ENCODE measurements around the gene AP2S1.
A peak's percentile ranks its signal among the peaks of the same experiment; 100 is the strongest.

The AP2S1 gene

DNA sequence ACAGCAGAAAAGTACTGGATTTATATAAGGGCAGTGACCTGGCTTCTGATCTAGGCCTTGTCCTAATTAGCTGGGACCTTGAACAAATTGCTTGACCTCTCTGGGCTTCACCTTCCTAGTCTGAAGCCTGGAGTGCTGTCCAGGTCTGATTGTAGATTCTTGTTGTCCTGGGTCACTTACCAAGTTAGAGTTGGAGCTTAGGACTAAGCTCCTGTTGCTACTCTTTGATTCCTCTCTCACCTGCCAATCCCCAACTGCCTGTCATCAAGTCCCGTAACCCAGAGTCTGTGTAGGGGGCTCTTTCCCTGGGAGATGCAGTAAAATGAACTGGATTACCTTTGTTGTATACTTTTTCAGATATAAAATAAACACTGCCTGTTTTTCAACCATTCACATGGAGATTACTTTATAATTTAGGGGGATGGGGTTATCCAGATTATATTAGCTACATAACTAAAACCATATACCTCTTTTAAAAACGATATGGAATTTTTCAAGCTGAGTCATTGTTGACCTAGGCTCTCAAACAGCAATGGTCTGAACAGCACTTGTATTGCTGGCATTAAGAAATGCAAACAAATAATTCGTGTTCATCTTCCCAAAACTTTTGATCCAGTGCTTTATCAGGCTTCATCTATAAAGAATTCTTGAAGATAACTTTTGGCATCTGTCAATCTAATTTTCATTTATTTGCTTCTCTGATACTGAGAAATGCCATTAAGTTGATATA, 15.9 kb upstream of the AP2S1 start:
- TF ChIP-seq ZFX (IDR thresholded peaks at IDR 0.05; ENCODE audit: borderline replicate concordance), result no peak
- TF ChIP-seq, protein P1, sequence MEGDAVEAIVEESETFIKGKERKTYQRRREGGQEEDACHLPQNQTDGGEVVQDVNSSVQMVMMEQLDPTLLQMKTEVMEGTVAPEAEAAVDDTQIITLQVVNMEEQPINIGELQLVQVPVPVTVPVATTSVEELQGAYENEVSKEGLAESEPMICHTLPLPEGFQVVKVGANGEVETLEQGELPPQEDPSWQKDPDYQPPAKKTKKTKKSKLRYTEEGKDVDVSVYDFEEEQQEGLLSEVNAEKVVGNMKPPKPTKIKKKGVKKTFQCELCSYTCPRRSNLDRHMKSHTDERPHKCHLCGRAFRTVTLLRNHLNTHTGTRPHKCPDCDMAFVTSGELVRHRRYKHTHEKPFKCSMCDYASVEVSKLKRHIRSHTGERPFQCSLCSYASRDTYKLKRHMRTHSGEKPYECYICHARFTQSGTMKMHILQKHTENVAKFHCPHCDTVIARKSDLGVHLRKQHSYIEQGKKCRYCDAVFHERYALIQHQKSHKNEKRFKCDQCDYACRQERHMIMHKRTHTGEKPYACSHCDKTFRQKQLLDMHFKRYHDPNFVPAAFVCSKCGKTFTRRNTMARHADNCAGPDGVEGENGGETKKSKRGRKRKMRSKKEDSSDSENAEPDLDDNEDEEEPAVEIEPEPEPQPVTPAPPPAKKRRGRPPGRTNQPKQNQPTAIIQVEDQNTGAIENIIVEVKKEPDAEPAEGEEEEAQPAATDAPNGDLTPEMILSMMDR (IDR thresholded peaks at IDR 0.05), result no peak
- H3K27ac ChIP-seq, result peak overlapping the region; percentile 99

DNA sequence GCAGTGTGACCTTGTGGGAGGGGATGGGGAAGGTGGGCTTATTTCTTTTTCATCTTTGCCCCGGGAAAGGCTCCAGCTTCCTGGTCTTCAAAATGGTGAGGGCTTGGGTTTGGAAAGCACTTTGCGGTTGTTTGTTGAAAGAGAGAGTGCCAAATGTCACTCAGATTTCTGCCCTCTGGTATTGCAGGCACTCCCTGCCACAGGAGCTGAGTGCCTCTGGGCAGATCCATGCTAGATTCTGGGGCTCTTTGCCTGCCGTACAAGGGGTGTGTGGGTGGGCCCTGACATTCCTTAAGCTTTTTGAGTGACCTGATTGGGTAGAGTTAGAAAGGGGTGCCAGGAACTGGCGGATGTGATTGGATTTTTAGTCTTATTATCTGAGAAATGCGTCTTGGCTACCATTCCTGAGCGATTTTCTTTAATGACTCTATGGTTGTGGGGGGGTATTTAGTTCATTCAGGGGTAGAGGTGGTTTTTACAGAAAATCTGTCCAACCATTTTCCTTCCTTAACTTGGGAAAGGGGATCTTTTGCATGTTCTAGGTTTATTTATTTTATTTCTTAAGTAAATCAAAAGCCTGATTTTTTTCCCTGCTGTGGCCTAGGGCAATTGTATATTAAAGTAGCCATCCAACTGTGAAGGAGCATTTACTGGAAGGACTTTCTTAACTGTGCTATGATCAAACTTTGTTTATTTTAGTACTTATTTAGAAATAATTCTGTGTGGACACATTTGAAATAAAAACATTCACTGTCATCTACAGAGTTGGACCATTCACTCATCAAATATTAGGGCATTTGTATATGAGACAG, 13.4 kb upstream of the AP2S1 start:
- TF ChIP-seq ZFX (IDR thresholded peaks at IDR 0.05; ENCODE audit: borderline replicate concordance), result no peak
- TF ChIP-seq, protein P1 (IDR thresholded peaks at IDR 0.05), result no peak
- peak overlapping the region; percentile 99 for H3K27ac ChIP-seq

DNA sequence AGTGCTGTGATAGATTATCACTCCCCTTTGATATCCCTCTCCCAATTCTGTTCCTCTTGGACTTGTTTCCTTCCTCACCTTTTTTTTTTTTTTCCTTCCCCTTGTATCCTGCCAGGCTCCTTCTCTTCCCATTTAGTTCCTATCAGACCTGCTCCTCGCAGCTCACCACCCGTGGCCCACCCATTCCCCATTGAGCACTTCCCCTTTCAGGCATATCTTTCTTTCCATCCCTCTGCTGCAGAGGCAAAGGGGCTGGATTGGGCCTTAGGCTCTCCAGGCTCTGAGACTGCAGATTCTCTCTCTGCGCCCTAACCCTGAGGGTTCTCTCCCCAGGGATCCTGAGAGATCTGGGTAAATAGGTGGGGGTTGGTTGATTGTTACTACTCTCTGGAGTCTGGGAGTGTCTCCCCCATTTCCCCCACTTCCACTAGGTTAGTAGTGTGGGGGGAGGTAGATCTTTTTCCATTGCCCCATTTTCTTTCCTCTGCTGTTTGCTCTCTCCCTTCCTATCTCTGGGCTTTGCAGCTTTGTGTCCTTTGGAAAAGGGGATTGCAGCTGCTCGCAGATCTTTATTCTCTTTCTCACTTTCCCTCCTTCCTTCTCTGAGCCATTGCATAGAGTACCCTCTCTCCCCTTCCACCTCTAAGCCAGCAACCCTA, 12.5 kb upstream of the AP2S1 start:
- H3K27ac ChIP-seq, result peak overlapping the region; percentile 99
- no peak for TF ChIP-seq ZFX (IDR thresholded peaks at IDR 0.05; ENCODE audit: borderline replicate concordance)
- TF ChIP-seq, protein P1 (IDR thresholded peaks at IDR 0.05), result no peak

DNA sequence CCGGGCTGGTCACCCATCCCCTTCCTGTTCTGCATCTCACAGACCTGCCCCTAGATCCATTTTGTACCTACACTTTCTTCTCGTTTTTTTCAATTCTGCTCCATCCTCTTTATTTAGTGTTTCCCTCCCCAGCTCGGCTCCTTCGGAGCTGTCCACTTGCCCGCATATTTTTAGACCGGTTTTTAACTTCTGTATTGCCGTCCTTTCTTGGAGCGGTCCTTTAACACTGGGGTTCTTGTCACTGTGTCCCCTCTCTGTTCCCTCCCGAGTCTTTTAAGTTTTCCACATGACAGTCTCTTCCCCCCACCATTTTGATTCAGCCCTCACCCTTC, 11.8 kb upstream of the AP2S1 start:
- TF ChIP-seq, protein P1 (IDR thresholded peaks at IDR 0.05), result no peak
- TF ChIP-seq ZFX (IDR thresholded peaks at IDR 0.05; ENCODE audit: borderline replicate concordance), result no peak
- H3K27ac ChIP-seq, result peak overlapping the region; percentile 99

DNA sequence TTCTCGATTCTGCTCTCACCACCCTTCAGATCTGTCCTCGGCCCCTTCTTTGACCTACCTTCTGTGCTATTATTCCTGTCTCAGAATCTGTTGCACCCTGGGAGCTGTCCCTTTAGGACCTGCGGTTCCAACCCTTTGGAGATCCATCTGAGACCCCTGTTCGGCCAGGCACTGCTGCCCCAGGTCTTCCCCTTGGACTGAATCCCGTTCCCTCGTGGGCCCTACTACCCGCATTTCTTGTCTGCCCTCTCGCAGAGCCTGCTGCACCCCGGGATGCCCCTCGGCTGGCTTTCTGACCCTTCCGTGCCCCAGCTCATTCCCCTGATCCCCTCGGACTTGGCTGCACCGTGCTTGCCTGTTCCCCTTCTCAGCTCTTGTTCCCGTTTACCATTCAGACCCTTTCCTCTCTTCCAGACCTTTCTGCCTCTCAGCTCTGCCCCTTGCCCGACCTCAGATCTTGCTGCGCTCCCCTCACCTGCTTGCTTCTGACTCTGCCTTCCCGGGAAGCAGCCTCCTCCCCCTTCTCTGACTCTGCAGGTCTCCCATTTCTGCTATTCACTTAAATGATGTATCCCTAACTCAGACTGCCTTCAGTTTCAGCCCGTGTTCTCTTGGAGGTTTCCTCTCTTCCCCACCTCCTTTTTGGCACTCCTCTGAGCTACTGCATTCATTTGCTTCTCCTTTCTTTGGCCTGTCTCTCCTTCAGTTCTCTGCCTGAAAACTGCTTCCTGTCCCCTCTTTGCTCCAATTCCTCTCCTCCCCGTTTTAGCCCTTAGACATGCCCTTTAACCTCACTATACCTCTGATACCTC, 11.3 kb upstream of the AP2S1 start:
- H3K27ac ChIP-seq, result peak overlapping the region; percentile 99
- no peak for TF ChIP-seq ZFX (IDR thresholded peaks at IDR 0.05; ENCODE audit: borderline replicate concordance)
- TF ChIP-seq, protein P1 (IDR thresholded peaks at IDR 0.05), result no peak

DNA sequence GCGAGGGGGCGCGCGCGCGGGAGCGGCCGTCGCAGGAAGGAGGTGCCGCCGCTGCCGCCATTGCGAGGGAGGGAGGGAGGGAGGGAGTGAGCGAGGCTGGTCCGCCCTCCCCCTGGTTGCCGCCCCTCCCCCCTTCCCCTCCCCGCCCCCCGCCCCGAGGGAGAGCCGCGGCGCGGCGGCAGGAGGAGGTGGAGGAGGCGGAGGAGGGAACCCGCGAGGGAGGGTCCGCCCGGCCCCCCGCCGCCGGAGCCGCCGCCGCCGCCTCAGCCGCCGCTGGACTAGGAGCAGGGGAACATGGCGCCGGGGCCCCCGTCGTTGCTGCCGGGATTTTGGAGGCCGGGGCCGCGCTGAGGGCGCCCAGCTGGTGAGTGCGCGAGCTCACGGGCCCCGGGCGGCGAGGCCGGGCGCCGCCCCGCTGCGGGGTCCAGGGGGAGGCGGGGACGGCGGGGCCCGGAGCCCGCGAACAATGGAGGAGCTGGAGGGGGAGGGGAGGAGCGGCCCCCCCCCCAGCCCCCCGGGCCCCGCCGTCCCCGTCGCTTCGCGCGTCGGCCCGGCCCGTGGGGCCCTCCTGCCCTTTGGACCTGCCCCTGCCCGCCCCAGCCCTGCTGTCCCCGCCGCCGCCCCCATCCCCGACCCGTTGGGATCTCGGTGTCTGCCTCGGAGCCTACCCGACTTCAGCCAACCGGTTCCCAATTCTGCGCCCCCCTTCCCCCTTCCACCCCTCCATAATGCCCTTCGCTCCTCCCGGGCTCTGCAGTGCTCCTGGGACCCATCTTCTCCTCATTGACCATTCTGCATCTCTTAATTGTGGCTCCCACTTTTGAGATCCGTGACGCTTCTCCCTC, 10.4 kb upstream of the AP2S1 start, which contains the start of gene ARHGAP35:
Gene ARHGAP35, plus strand, starts transcription at position 152 of the 845 bp plus-strand sequence. CDS start 57,679 bp downstream, outside the sequence.
- peak within 1 kb of the TSS; percentile 99 for H3K27ac ChIP-seq
- no peak for TF ChIP-seq ZFX (IDR thresholded peaks at IDR 0.05; ENCODE audit: borderline replicate concordance)
- TF ChIP-seq, protein P1 (IDR thresholded peaks at IDR 0.05), result no peak
